NCI-H2081 treated with DMSO at 0.1 percent for 48 hours (cell line): ENCODE data around the gene ZNF883.
"Not testable (repeated sequence)": the region's sequence is repeated elsewhere in the genome, so short reads cannot be mapped to it uniquely, and the experiment has no call there.

Source experiments
- DNase-seq: peaks from one replicate; lab custom pipeline; 2025; lab: John Stamatoyannopoulos, UW

The ZNF883 gene

GRCh38 chr9:113011911-113012381 is at the start of gene ZNF883:
Gene ZNF883 (minus strand): TSS chr9:113012192.
- DNase-seq, result peak; percentile 9

DNA sequence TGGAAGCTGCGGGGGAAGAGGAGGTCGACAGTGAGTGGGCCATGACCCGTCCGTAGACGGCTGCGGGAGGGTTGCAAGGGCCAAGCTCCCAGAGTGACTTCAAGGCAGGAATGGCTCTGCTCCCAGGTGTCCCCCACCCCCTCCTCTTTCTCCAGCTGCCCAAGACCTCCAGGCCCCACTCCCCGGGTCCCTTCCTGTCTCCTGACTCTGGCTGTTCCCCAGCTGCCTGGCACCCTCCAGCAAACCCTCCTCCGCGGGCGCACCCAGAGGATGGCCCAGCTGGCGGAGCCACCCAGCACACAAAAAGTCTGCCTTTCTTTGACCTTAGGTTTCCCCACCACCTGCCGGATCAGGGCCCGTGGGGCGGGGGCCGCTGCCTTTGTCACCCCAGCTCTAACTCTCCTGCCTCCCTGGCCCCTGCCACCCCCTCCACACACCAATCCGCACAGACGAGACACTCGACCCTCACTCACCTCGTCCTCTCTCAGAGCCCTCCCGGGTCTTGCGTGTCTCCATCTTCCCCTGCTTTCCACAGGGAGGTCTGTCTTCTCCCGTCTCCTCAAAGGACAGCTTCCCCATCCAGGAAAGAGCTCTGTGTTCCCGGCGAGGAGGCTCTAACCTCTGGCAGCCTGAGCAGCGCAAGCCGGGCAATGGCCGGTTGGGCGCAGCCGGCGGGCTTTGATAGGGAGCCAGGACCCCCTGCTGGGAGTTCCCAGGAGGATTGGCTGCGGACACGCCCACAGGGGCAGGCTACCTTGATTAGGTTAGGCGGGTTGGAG is 49.3 kb upstream of the ZNF883 start:
- not testable (repeated sequence) for DNase-seq

GRCh38 chr9:113059581-113060284 is 47.7 kb upstream of the ZNF883 start:
- DNase-seq, result not testable (repeated sequence)

- no peak for DNase-seq
Measured at GRCh38 chr9:113057193-113057592, 45.2 kb upstream of the ZNF883 start.

- peak; percentile 69 for DNase-seq
Measured at GRCh38 chr9:113056191-113057106, 44.5 kb upstream of the ZNF883 start, which contains the start of gene ZFP37. Gene ZFP37 (minus strand): TSS chr9:113056724. CDS start chr9:113056688, 36 bp downstream.

GRCh38 chr9:113042884-113043657 is 31.1 kb upstream of the ZNF883 start:
- no peak for DNase-seq

DNA sequence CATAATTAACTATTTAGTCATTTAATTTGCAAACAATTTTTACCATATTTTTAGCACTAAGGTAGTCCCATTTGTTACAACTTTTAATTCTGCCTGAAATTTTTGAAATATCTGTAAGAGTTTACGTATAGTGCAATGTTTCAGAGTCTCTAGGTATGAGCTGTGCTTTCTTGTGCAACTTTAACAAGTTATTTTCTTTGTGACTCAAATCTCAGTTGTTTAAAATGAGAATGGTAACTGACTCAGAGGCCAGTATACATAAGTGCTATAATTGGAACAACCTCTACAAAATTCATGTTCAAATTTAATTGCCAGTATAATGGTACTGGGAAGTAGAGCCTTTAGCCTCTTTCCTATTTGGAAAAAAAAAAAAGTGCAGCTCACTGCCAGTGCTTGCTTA is 14.2 kb upstream of the ZNF883 start:
- no peak for DNase-seq

- no peak for DNase-seq
Measured at GRCh38 chr9:113018247-113018646, 6.3 kb upstream of the ZNF883 start.

GRCh38 chr9:113012492-113012891 is 500 bp upstream of the ZNF883 start:
- no peak for DNase-seq

GRCh38 chr9:113005777-113006176 is 6.2 kb downstream of the ZNF883 start:
- DNase-seq, result no peak

- DNase-seq, result no peak
Measured at GRCh38 chr9:112997236-112997941, 14.6 kb downstream of the ZNF883 start.

DNA sequence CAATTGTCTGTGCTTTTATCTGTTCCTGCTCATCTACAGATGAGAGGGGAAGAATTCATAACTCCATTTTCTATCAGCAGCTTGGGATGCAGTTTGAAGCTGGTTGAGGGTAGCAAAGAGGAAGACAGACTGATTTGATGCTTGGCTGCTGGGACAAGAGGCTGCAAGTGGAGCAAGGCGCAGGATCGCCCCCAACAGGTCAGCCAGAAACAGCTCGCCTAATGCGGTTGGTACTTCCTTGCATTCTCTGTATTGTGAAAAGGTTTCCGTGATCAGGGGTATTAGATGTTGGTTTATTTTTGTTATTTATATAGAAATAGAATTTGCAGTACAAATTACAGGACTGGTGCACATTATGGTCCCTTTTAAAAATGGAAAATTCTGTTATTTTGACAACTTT is 40.6 kb downstream of the ZNF883 start:
- no peak for DNase-seq

GRCh38 chr9:112970939-112971338 is 41.1 kb downstream of the ZNF883 start:
- DNase-seq, result no peak

DNA sequence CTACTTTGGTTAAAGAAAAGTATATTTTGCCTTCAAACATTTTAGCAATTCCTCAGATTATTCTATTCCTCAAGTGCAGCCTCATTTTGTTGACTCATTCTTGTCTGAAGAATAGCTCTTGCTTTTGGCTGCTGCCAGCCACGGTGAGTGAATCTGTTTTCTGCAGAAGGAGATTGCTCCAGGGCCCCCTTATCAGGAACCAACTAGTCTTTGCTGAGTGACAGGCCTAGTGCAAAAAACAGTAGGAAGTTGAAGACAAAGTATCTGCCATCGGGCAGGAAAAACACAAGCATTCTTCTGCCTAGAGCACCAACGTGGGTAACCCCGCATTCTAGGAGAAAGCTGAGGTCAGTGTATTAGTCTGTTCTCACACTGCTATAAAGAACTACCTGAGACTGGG is 42.3 kb downstream of the ZNF883 start:
- no peak for DNase-seq

- DNase-seq, result no peak
Measured at GRCh38 chr9:112955550-112955949, 56.4 kb downstream of the ZNF883 start.

GRCh38 chr9:112945620-112946208 is 66.3 kb downstream of the ZNF883 start:
- no peak for DNase-seq

DNA sequence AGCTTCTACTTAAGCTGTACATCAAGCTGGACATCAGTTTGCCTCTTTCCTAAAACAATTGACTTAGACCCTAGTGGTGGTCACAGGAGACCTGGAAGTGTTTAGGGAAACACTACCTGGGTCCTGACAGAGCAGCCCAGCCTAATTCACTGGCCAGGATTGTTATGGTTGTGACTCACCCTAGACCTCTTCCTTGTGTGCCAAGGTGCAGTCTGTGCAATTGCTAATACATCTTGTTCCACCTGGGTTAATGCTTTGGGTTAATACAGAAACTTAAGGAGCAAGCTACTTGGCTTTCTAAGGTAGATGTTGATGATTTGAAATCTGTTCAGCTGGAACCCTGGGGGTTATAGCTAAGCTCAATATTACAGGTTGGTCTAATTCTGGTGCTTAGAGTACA is 72.6 kb downstream of the ZNF883 start:
- DNase-seq, result no peak

DNA sequence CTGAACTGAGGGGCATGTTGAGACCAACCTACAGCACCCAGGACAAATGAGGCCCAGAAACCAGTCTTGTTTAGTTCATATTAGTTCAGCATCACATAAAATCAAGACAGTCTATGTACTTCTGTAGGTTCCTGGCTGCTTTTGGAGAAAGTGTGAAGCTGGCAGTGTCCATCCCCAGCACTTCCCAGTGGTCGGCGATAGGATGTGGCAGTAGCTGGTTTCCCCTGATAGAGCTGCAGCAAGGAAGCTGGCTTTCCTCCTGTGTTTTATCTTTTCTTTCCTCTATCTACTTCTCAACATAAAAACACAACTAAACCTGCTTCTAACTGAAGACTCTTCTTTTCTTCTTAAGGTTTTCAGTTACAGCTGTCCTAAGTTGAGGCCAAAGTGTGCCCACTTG is 78.3 kb downstream of the ZNF883 start:
- no peak for DNase-seq

DNA sequence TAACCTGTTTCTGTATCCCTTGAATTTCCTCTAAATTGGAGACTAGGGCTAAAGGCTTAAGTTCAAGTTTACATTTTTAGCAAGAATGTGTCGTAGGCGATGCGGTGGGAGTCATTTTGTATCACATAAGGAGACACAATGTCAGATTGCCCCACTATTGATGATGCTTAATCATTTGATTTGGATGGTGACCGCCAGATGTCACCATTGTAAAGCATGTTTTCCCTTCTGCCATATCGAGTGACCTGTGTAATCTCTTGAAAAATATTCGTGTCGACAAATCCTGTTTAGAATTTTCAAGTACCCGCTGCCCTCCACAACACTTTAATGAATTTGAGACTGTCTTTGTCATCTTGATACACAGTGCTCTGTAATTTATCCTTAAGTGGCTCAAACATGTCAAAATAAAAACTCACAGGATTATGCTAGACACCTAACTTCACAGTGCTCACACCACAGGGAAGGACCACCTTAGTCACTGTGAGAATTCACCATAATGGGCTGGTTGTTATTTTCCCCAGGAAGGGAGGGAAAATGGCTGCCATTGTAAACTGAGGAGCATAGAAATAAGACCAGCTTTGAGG is 86.8 kb downstream of the ZNF883 start:
- DNase-seq, result peak; percentile 10

DNA sequence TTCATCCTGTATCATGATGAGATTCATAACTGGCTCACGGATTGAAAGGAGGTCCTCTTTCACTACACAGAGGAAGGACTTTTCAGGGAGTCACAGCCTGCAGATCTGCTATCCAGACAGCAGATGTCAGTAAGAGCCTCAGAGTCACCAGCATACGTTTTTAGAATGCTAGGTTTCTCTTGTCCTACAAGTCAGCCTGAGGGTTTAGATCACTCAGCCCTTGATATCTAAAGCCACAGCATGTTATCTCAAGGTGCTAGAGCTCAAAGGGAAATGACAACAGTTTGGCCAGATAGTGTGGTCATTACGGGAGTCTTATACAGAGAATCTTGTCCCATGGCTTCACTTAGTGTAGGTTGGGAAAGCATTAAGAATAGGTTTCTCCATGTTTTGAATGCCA is 90.4 kb downstream of the ZNF883 start:
- DNase-seq, result no peak
